Activated CD8-positive, alpha-beta memory T cell treated with anti-CD3 and anti-CD28 coated beads for 4 hours (primary cell): ENCODE data around the gene DEGS2.
A peak's percentile ranks its signal among the peaks of the same experiment; 100 is the strongest.
"Not testable (repeated sequence)": the region's sequence is repeated elsewhere in the genome, so short reads cannot be mapped to it uniquely, and the experiment has no call there.

ENCODE experiments used
- DNase-seq, 2 donors: peaks; one replicate each; pipeline ENCODE4 v3.0.0-alpha.2; 2020; ENCODE audit warnings: low read depth in 2 of 2

The DEGS2 gene

DNA sequence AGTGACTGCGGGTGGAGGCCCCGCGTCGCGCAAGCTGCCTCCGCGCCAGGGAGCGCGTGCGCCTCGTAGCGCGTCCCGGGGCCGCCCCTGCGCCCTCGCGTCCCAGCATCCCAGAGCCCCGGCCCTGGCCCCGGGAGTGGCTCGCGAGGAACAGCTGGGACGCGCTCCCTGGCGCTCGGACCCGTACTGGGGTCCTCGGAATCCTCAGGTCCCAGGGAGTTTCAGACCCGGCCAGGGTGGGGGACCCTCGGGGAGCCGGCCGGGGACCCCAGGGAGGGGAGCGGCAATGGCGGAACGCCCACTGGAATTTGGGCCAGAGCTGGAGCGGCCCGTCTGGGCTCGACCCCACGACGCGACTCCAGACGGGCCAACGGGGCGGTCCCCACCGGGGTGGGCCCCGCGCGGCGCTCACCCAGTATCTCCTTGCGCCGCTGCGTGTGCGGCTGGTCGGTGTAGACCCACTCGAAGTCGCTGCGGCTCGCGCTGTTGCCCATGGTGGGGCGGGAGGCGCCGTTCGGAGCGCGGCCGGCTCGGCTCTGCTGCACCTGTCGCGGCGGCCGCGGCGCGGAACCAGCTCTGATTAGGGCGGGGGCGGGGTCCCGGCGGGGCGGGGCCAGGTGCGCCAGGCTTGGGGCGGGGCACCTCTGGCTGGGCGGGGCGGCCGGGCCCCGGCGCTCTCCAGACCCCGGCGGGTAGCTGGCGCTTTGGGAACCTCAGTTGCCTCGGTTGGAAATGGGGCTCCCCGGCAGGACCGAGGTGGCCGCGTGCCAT, at the start of gene DEGS2:
DEGS2 (minus strand) TSS at position 552 of the 771 bp plus-strand sequence; CDS start at position 494, 58 bp downstream.
- DNase-seq: peak in 1 of 2 donors; percentile 37

DNA sequence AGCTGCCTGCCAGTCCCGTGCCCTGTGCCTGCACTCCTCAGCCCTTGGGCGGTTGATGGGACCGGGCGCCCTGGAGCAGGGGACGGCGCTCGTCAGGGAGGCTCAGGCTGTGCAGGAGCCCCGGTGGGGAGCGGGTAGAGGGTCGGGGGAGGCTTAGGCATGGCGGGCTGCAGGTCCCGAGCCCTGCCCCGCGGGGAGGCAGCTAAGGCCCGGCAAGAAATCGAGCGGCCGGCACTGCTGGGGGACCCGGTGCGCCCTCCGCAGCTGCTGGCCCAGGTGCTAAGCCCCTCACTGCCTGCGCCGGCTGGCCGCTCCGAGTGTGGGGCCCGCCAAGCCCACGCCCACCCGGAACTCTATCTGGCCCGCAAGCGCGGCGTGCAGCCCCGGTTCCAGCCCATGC, 48.7 kb upstream of the DEGS2 start:
- DNase-seq: not testable (repeated sequence)

DNA sequence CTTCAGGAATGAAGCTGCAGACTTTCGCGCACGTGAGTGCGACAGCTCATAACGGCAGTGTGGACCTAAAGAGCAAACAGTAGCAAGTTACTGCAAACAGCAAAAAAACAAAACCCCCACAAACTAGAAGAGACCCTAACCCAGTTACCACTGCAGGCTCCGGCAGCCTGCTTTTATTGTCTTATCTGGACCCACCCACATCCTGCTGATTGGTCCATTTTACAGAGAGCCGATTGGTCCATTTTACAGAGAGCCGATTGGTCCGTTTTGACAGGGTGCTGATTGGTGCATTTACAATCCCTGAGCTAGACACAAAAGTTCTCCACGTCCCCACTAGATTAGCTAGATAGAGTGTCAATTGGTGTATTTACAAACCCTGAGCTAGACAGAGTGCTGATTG, 48.1 kb upstream of the DEGS2 start:
- DNase-seq: not testable (repeated sequence)

DNA sequence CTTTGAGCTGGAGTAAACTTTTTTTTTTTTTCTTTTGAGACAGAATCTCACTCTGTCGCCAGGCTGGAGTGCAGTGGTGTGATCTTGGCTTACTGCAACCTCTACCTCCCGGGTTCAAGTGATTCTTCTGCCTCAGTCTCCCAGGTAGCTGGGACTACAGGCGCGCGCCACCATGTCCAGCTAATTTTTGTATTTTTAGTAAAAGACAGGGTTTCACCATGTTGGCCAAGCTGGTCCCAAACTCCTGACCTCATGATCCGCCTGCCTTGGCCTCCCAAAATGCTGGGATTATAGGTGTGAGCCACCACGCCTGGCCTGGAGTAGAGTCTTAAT, 45.4 kb upstream of the DEGS2 start:
- DNase-seq: not testable (repeated sequence)

DNA sequence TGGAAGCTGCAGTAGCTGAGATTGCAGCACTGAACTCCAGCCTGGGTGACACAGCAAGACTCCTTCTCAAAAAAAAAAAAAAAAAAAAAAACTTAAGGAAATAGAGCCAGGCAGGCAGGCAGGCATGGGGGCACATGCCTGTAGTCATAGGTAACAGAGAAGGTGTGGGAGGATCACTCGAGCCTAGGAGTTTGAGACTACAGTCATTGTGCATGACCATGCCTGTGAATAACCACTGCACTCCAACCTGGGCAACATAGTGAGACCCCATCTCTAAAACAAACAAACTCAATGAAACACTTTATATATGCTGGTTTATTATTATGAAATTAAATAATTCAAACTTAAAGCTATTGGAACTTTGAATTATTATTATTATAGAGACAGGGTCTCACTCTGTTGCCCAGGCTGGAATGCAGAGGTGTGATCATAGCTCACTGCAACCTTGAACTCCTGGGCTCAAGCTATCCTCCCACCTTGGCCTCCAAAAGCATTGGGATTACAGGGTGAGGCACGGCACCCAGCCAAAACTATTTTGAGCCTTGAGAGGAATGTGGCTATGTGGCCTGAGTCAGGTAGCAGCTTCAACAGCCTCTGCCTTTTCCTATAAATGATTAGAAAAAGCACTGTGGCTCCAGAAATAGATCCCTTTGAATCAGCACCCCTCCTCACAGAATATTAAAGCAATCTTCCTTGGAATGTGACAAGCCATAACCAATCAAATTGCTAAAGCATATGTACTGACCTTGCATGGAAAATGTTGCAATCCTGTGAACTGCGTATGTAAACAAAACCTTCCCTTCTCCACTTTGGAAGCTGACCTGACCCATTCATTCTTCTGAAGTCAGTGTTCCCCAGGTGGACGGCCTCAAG, 44.8 kb upstream of the DEGS2 start:
- no peak for DNase-seq

DNA sequence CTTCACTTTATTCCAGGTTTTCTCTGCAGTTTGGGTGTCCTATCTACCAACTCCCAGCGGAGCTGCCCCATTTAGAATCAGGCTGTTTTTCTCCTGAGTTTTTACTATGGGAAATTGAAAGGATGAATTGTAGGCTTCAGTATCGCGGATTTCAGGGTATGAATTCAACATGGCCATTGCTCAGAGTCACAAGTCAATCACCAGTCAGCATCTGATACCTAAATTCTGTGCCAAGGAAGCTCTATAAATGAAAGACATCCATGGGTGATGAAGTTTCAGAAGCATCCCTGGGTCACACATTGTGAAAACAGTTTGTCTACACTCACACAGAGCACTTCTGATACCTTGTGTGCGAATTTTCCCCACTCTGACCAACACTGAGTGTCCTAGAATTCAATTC, 43.7 kb upstream of the DEGS2 start:
- no peak for DNase-seq

DNA sequence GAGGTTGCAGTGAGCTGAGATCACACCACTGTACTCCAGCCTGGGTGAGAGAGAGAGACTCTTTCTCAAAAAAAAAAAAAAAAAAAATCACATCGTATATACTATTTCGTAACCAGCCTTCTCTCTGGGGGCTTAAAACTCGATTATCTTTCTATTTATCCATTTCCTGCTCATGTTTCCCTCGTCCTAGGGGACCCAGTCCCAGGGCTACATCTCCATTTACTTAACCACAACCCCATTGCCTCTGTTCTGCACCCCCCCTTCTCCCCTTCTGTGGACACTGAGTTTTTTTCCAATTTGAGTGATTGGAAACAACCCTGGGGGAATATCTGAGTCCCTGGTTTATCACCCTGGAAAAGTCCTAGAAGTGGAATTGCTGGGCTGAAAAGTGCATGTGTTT, 43.3 kb upstream of the DEGS2 start:
- DNase-seq: no peak

DNA sequence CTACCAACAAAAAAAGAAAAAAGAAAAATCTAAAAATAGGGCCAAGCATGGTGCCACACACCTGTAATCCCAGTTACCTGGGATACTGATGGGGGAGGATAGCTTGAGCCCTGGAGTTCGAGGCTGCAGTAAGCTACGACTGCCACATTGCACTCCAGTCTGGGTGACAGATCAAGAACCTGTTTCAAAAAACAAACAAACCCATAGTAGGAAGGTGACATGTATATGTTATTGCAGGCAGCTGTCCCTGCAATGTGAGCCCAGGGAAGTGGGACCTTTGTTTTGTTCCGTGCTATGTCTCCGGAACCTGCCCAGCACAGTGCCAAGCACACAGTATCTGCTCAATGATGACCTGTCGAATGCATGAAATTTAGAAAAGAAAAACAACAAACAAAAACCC, 42.3 kb upstream of the DEGS2 start:
- DNase-seq: no peak

DNA sequence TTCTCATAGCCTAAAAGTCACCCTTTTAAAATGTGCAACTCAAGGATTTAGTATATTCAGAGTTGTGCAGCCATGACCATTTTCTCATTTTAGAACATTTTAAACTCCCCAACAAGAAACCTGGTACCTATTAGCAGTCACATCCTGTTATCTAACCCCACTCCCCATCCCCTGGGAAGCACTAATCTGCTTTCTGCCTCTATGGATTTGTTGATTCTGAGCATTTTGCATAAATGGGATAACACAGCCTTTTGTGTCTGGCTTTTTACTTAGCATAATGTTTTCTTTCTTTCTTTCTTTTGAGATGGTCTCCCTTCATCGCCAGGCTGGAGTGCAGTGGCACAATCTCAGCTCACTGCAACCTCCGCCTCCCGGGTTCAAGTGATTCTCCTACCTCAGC, 40.9 kb upstream of the DEGS2 start:
- DNase-seq: no peak

DNA sequence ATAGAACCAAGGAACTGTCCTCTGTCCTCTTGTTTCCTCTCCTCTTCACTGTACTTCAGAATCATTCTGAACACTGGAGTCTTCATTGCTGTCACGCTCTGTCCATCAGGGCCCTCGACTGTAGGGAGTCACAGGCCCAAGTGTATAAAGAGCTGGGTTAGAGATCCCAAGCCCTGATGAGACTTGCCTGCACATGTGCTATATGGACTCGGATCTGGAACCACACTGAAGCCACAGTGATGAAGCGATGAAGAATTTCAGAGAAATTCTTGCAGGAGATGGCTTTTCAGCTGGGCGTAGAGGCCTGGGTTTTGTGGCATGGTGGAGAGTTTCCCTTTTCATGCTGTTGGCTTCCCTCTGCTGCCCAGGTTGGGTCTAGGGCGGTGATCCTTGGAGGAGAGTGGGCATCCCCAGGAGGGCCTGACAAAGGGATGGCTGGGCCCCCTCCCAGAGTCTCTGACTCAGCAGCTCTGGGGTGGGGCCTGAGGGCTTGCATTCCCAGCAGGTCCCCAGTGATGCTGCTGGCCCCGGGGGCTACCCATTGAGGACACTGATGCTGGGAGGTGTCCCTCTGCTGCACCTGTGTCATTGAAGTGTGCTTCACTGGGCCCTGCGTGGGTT, 39.9 kb upstream of the DEGS2 start:
- DNase-seq: no peak

DNA sequence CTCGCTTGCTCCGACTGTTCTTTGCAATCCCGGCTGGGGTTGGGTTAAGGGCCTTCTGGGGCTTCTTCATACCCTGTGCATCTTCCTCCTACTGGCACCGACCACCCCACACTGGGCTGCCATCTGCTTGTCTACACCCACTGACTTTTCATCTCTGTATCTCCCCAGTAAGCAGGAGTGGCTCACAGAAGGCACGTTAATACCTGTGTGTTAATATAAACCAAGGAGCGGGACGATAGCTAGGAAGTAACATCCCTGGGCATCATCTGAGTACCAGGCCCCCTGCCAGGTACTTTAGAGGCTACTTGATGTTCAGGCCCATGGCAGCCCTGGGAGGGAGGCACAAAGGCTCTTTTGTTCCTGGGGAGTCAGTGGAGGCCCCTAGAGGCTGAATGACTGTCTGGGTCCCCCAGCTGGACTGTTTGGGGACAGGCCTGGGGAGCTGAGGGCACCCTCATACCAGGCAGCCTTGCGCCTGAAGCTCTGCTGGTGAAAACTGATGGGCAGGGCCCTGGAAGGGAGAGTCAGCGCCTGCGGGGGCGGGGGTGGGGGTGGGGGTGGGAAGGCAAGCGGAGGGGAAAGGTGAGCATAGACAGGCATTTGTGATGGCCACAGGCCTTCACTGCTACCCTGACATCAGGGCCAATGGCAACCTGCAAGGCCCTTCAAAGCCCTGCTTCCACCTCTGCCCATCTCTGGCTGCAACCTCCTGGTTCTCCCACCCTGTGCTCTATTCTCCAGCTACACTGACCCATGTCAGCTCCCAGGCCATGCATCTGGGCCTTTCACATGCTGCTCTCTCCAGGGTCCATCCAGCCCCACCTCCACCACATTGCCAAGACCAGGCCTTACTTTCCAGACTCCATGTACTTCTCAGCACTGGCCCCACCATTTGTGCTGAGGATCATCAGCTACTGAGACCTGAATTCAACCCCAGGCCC, 34.2 kb upstream of the DEGS2 start:
- no peak for DNase-seq

DNA sequence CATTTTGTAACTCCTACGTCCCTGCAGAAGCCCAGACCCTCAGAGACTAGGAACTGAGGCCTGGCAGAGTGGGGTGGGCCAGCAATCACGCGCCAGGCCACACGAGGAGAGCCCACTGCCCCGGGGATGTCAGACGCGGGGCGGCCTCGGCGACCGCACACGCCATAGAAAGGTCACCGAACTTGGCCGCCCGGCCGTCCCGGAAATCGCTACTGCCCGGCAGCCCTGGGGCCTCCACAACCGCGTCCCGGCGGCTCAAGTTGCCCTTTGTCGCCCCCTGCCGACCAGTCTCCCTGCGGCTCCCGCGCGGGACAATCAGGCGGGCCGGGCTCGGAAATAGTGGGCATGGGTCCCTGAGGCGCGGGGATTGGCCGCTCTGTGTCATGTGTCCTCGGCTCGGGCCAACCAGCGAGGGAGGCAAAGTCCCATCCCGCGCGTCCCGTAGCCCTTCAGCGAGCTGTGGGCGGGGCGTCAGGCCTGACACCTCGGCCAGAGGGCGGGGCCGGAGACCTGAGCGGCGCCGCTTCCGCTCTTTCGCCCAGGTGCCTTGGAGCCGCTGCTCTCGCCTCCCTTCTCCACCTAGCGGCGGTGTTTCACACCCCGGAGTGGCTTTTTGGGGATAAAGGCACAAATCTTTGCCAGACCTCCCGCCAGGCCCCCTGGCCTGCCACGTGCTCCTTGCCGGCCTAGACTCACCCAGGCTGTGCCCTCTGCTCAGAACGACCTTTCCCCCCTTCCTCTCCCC, 33.4 kb upstream of the DEGS2 start:
- peak; percentile 97 to 99 for DNase-seq

DNA sequence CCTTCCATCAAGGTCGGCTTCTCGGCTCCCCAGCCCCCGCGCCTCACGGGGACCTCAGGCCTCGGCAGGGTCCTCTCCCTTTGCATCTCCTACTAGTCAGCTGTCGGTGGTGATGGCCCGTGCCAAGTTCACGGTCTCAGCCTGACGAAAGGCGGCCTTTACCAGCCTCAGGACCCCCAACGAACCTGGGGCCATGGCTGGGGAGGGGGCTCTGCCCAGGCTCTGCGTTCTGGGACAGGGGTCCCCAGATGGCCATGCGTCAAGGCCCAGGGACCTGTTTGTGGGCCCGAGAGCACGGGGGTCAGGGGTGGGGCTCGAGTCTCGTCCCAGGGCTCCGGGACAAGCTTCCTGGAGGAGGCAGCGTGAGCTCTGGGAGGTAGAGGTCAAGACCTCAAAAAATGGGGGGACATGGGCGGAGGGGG, 32.8 kb upstream of the DEGS2 start:
- no peak for DNase-seq

DNA sequence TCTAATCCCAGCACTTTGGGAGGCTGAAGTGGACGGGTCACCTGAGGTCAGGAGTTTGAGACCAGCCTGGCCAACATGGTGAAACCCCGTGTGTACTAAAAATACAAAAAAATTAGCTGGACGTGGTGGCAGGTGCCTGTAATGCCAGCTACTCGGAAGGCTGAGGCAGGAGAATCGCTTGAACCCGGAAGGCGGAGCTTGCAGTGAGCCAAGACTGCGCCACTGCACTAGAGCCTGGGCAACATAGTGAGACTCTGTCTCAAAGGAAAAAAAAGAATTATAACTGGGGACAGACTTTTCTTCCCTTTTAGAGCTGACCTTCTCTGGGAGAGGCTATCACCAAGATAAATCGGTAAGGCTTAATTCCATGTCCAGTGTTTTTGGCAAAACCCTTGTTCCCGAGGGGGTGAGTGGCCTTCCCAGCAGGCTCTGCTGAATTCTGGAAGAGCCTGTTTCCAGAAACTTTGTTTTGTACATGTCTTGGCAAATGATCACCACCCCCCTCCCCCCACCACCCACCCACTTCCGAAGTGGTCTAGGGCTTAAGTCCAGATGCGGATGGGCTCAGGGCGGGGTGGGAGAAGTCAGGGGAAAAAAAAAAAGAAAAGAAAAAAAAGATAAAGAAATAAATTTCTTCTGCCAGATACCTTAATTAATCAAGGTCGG, 32.3 kb upstream of the DEGS2 start:
- no peak for DNase-seq

DNA sequence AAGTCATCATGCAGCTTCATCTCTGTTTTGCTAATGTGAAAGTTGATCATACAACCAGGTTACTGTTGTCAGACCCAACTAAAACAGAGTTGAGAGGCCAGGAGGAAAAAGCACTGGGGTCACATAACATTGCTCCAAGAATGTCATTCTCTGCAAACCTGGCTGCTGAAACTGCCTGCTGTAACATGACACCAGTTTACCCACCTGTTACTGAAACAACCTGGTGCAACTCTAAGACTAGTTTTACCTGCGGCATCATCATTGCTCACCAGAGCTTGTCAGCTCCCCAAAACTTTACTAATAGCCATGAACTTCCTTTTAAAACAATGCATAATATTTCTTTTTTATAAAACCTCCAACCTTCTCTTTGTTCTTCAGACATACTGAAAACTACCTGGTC, 30.7 kb upstream of the DEGS2 start:
- DNase-seq: no peak

DNA sequence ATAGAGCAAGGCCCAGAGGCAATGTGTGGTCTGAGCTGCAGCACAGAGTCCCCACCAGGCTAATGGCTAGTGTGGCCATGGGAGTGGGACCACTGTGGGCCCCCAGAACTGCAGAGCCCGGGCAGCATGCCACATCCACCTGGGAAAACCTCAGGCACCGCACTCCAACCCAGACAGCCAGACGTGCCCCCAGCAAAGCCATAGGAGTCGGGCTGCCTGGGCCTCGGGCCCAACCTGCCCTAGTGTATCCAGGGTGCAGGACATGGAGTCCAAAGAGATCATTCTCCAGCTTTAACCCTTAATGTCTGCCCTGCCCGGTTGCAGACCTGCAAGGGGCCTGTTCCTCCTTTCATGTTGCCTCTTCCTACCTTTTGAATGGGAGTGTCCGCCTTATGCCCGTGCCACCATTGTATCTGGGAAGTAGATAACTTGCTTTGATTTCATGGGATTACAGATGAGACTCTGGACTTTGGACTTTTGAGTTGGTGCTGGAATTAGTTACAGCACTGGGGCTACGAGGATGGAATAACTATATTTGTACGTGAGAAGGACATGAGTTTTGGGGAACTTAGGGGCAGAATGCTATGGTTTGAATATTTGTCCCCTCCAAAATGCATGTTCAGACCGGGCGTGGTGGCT, 29.1 kb upstream of the DEGS2 start:
- no peak for DNase-seq

DNA sequence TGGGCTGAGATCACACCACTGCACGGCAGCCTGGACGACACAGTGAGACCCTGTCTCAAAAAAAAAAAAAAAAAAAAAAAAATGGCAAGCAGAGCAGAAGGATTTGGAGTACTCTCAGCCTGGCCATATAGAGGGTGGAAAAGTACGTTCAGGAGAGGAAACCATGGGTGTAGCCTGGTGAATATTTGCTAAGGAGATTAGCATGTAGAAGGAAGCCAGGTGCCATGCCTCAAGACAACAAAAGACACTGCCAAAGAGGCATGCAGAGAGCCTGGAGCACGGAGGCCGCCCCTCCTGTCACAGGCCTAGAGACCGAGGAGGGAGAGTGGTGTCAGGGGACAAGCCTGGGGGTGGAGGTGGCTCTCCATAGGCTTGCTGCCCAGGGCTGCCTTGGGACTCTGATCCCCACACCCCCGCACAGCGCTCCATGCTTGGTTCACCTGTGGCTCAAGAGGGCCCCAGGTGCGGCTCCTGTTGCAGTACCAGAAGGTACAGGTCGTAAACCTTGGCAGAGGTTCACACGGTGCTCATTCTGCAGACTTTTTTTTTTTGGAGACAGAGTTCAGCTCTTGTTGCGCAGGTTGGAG, 27.9 kb upstream of the DEGS2 start:
- DNase-seq: no peak

DNA sequence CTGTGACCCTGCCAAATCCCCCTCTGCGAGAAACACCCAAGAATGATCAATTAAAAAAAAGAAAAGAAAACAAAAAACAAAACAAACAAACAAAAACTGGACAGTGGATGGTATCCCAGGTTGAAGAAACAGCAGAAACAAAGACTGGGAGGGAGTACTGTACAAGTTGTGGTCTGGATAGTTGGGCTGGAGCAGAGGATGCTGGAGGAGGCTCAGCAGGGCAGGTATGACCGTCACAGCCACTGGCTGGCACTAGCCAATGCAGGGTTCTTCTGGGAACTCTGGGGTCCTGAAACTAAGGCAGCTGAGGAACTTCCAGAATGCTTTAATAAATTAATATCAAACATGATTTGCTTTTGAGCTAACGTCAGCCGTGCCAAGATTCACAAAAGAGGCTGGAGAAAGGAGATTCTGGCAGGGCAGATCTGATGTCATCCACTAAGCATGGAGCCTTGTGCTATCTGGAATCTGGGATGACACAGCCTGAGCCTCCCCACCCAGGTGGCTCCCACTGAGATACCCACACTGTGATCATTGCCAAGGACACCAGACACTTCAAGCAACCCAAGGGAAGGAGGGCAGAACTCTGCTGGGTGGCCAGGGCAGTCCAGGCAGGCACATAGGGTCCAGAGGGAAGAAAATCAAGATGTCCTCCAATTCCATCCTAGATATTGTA, 22.6 kb upstream of the DEGS2 start:
- DNase-seq: not testable (repeated sequence)

DNA sequence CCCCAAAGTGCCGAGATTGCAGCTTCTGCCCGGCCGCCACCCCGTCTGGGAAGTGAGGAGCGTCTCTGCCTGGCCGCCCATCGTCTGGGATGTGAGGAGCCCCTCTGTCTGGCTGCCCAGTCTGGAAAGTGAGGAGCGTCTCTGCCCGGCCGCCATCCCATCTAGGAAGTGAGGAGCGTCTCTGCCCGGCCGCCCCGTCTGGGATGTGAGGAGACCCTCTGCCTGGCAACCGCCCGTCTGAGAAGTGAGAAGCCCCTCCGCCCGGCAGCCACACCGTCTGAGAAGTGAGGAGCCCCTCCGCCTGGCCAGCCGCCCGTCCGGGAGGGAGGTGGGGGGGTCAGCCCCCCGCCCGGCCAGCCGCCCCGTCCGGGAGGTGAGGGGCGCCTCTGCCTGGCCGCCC, 21.2 kb upstream of the DEGS2 start:
- not testable (repeated sequence) for DNase-seq
